Fibroblast of the aortic adventitia (primary cell): Measurements from ENCODE around the gene DLGAP4. TPM values are rescaled to one million over a fixed set of nuclear protein-coding genes. Genes with fewer than 3 reads are reported as not detected.

Experiments
- DNase-seq: peaks from one replicate; pipeline ENCODE4 v3.0.0-alpha.2; 2010; ENCODE audit warnings: low read depth
- H3K4me3 ChIP-seq: 2 replicates; pipeline ENCODE4 v1.5.1; 2011; ENCODE audit warnings: low read depth, mild to moderate bottlenecking, control low read depth, low read length, moderate library complexity
- total RNA-seq: library from RNA; depleted of rRNA; stranded (reverse); fragments of >200 nt; gene quantifications from 2 replicates; pipeline ENCODE4 v1.2.3, GENCODE V29; 2012; ENCODE audit warnings: low replicate concordance
- TF ChIP-seq, protein P1 (sequence below): IDR thresholded peaks from 2 replicates; pipeline ENCODE4 v1.5.1; 2011; ENCODE audit warnings: mild to moderate bottlenecking, low read length, control low read depth, inconsistent platforms; ENCODE audit not compliant: insufficient read depth

Gene DLGAP4
- total RNA-seq, 1 donor: 19.5 TPM

DNA sequence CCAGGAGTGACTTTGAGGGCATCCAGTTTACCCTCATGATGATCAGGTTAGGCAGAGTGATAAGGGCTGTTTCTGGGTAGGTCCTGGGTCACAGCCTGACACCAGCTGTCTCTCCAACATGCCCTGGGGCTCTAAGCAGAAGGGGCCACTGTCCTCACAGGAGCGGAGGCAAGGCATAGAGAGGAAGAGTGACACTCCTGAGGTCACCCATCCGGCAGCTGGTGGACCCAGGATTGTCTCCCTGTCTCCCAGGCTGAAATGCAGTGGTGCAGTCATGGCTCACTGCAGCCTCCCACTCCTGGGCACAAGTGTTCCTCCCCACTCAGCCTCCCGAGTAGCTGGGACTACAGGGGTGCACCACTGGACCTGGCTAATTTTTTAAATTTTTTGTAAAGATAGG lies 12.0 kb downstream of the DLGAP4 start:
- TF ChIP-seq, protein P1, sequence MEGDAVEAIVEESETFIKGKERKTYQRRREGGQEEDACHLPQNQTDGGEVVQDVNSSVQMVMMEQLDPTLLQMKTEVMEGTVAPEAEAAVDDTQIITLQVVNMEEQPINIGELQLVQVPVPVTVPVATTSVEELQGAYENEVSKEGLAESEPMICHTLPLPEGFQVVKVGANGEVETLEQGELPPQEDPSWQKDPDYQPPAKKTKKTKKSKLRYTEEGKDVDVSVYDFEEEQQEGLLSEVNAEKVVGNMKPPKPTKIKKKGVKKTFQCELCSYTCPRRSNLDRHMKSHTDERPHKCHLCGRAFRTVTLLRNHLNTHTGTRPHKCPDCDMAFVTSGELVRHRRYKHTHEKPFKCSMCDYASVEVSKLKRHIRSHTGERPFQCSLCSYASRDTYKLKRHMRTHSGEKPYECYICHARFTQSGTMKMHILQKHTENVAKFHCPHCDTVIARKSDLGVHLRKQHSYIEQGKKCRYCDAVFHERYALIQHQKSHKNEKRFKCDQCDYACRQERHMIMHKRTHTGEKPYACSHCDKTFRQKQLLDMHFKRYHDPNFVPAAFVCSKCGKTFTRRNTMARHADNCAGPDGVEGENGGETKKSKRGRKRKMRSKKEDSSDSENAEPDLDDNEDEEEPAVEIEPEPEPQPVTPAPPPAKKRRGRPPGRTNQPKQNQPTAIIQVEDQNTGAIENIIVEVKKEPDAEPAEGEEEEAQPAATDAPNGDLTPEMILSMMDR: no peak
- no peak for DNase-seq

DNA sequence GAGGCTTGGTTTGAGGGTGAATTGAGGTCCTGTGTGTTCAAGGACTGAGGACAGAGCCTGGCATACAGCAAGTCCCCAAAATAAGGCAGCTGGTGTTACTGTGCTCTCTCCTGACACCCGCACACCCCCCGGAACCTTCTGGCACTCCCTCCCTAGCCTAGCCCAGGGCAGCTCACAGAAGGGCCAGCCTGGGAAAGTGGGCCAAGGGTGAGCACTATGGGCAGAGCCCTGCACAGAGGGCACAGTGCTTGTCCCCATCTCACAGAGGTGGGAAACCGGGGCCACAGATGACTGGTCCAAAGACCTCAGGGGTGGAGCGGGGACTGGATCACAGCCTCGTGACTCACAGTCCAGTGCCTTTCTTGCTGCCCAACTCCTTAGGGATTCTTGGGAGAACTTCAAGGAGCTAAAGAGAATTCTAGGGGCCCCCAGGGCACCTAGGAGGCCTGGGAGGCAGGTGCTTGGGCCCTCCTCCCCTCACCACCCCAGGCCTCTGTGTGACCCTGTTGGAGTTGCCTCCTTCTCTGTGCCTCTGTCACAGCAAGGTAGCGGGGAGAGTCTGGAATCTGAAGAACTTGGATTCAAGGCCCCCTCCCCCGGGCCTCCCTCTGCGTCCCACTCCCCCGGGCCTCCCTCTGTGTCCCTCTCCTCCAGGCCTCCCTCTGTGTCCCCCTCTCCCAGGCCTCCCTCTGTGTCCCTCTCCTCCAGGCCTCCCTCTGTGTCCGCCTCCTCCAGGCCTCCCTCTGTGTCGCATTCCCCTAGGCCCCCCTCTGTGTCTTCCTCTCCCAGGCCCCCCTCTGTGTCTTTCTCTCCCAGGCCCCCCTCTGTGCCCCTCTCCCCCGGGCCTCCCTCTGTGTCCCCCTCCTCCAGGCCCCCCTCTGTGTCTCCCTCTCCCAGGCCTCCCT lies 13.5 kb downstream of the DLGAP4 start:
- no peak for DNase-seq
- TF ChIP-seq, protein P1: no peak
- no peak overlapping the region for H3K4me3 ChIP-seq

More for the DNA sequence above, 12.0 kb downstream of the DLGAP4 start:
- no peak overlapping the region for H3K4me3 ChIP-seq

DNA sequence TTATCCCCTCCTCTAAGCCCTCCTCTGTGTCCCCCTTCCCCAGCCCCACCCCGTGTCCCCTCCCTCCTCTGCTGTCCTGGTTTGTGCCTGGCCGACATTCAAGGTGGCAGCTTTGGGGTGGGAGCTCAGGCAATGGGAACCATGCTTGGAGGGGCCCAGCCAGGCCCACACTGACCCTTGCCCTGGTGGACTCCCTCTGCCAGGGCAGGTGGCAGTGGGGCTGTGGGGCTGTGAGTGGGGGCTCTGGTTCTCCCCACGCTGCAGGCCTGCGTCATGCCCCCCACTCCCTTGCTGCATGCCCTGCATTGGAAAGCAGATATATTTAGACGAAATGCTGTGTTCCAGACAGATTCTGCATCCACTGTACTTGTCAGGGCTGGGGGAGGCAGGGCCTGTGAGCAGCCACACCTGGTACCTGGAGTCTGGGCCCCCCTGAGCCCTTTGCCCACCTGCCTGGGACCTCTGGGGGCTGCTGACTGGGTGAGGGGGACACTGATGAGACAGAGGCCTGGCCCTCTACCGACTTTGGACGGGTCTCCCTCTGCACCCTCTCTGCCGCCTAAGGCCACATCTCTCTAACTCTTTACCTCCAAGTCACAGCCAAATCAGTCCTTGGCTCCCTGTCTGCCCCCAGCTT lies 14.2 kb downstream of the DLGAP4 start:
- TF ChIP-seq, protein P1: no peak
- no peak overlapping the region for H3K4me3 ChIP-seq
- no peak for DNase-seq

DNA sequence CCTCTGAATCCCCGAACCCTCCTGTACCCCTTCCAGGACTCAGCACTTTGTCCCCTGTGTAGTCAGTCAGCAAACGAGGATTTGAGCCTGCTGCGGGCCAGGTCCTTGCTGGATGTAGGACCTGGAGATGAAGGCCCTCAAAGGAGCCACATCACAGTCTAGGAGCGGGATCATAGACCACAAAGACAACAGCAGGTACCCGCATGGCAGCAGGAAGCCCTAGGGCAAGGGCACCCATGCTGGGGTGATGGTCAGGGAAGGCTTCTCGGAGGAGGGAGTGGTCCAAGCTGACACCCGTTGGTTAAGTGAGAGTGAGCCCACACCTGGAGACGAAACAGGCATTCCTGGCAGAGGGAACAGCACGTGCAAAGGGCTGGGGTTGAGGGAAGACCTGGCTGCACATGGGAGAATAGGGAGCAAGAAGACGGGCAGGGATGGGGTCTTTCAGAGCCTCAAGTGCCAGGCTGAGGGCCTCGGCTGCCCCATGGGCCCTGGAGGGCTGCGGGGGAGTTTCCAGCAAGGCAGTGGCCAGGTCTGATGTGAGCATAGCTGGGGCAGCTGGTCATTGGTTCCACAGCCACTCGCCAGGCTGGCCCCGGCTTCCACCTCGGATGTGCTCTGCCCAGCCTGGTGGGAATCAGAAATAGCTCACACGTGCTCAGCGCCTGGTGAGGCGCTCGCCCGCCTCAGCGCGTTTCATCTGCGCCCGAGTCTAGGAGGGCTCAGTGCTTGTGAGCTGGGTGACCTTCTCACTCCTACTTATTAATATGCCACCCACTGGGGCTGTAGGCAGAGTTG lies 15.0 kb downstream of the DLGAP4 start:
- no peak overlapping the region for H3K4me3 ChIP-seq
- TF ChIP-seq, protein P1: no peak
- DNase-seq: no peak

DNA sequence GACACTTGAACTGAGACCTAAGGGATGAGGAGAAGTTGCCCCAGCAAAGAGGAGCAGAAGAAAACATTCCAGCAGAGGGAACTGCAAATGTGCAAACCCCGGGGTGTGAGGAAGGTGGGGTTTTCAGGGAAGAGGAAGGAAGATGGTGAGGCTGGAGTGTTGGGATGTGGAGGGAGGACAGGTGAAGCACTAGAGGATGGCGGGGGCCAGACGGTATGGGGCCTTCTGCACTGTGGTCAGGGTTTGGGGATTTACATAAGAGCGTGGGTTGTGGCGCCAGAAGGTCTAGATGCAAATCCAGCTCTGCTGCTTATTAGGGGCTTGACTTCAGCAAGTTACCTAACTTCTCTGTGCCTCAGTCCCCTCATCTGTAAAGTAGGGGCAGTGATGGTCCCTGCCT lies 16.0 kb downstream of the DLGAP4 start:
- H3K4me3 ChIP-seq: no peak overlapping the region
- TF ChIP-seq, protein P1: no peak
- DNase-seq: no peak

DNA sequence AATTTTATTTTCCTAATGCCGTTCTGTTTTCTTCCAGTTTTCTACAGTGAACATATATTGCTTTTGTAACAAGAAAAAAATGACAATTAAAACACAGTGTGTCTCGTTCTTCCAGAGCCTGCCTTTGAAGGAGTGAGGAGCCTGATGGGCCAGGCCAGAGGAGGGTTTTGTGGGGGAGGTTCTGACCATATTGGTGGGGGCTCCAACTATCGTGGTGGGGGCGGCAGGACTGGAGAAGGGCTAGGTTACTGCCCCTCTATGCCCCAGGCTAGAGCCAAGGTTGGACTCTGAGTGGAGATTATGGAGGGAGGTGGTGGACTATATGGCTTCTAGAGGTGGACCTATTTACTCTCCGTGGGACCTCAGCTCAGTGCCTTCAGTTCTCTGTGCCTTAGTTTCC lies 24.0 kb downstream of the DLGAP4 start:
- TF ChIP-seq, protein P1: no peak
- DNase-seq: no peak
- no peak overlapping the region for H3K4me3 ChIP-seq
